Brain microvascular endothelial cell (primary cell): Measurements from ENCODE around the gene PTPRT.

ENCODE experiments used
- DNase-seq: peaks from one replicate; pipeline ENCODE4 v3.0.0-alpha.2; 2020
- H3K27ac ChIP-seq: fragments of 250-450 bp; sonication (Bioruptor Pico); 2 replicates; pipeline ENCODE4 v1.5.1; 2020; ENCODE audit warnings: mild to moderate bottlenecking, moderate library complexity
- H3K27me3 ChIP-seq: fragments of 250-450 bp; sonication (Bioruptor Pico); replicated peaks from 2 replicates; pipeline ENCODE4 v1.5.1; 2020; ENCODE audit warnings: mild to moderate bottlenecking
- H3K36me3 ChIP-seq: fragments of 250-450 bp; sonication (Bioruptor Pico); replicated peaks from 2 replicates; pipeline ENCODE4 v1.5.1; 2020; ENCODE audit warnings: mild to moderate bottlenecking
- H3K4me3 ChIP-seq: 2 replicates; pipeline ENCODE4 v1.5.1; 2011; ENCODE audit warnings: low read depth, mild to moderate bottlenecking, control low read depth, low read length, moderate library complexity
- CTCF ChIP-seq: IDR thresholded peaks from 2 replicates; pipeline ENCODE4 v1.5.1; 2011; ENCODE audit warnings: low read depth, mild to moderate bottlenecking, moderate library complexity, low read length, control low read depth, inconsistent platforms; ENCODE audit errors: missing control alignments
- in situ Hi-C: cut with HindIII; loops from 2 replicates; pipeline ENCODE4 v1.10.0; 2017; ENCODE audit warnings: low sequenced_read_pairs, low pct_ligation_motif_present

PTPRT gene

GRCh38 chr20:42706759-42707158 lies 482.9 kb downstream of the PTPRT start:
- Histone ChIP-seq H3K36me3 (no peaks in the 10 kb centered on the region), H3K27ac (no peak overlapping the region), H3K27me3 (no peaks in the 10 kb centered on the region), H3K4me3 (no peak overlapping the region)
- in situ Hi-C loops: no loop called here
- no peak for TF ChIP-seq CTCF
- no peak for DNase-seq

GRCh38 chr20:42705550-42705949 lies 484.2 kb downstream of the PTPRT start:
- in situ Hi-C loops: no loop called here
- H3K36me3 ChIP-seq: no peaks in the 10 kb centered on the region

GRCh38 chr20:42703744-42704143 lies 486.0 kb downstream of the PTPRT start:
- TF ChIP-seq CTCF: no peak
- Histone ChIP-seq H3K36me3 (no peaks in the 10 kb centered on the region), H3K27ac (no peak overlapping the region), H3K27me3 (no peaks in the 10 kb centered on the region), H3K4me3 (no peak overlapping the region)
- no peak for DNase-seq
- in situ Hi-C loops: no loop called here

More at GRCh38 chr20:42705550-42705949, 484.2 kb downstream of the PTPRT start:
- Histone ChIP-seq H3K4me3 (no peak overlapping the region), H3K27ac (no peak overlapping the region), H3K27me3 (no peaks in the 10 kb centered on the region)
- no peak for TF ChIP-seq CTCF
- no peak for DNase-seq

GRCh38 chr20:42701948-42702347 lies 487.8 kb downstream of the PTPRT start:
- no peak for TF ChIP-seq CTCF
- DNase-seq: no peak
- Histone ChIP-seq H3K27me3 (no peaks in the 10 kb centered on the region), H3K36me3 (no peaks in the 10 kb centered on the region), H3K4me3 (no peak overlapping the region), H3K27ac (no peak overlapping the region)
- in situ Hi-C loops: no loop called here

GRCh38 chr20:42700372-42700771 lies 489.3 kb downstream of the PTPRT start:
- no peaks in the 10 kb centered on the region for H3K36me3 ChIP-seq
- H3K4me3 ChIP-seq: no peak overlapping the region
- TF ChIP-seq CTCF: no peak
- no peak overlapping the region for H3K27ac ChIP-seq
- in situ Hi-C loops: no loop called here
- DNase-seq: no peak
- no peaks in the 10 kb centered on the region for H3K27me3 ChIP-seq

- H3K4me3 ChIP-seq: no peak overlapping the region
- H3K27ac ChIP-seq: no peak overlapping the region
- DNase-seq: no peak
- H3K36me3 ChIP-seq: no peaks in the 10 kb centered on the region
- no peaks in the 10 kb centered on the region for H3K27me3 ChIP-seq
- in situ Hi-C loops: no loop called here
- no peak for TF ChIP-seq CTCF
Observed at GRCh38 chr20:42697962-42698361, 491.7 kb downstream of the PTPRT start.
